ENCODE data around the gene TAF1B.

The TAF1B gene

GRCh38 chr2:9944330-9944758 is 101.1 kb downstream of the TAF1B start:
- no peak for DNase-seq

GRCh38 chr2:9945596-9945995 is 102.3 kb downstream of the TAF1B start:
- DNase-seq = no peak

GRCh38 chr2:9946076-9946475 is 102.8 kb downstream of the TAF1B start:
- DNase-seq = no peak

DNA sequence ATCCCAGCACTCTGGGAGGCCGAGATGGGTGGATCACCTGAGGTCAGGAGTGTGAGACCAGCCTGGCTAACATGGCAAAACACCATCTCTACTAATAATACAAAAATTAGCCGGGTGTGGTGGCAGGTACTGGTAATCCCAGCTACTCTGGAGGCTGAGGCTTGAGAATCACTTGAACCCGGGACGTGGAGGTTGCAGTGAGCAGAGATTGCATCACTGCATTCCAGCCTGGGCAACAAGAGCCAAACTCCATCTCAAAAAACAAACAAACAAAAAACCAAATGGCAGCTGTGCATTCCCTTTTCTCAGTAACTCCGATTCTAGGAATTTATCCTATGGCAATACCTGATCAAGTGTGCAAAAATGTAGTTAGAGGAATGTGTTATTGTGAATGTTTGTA is 103.5 kb downstream of the TAF1B start:
- no peak for DNase-seq

DNA sequence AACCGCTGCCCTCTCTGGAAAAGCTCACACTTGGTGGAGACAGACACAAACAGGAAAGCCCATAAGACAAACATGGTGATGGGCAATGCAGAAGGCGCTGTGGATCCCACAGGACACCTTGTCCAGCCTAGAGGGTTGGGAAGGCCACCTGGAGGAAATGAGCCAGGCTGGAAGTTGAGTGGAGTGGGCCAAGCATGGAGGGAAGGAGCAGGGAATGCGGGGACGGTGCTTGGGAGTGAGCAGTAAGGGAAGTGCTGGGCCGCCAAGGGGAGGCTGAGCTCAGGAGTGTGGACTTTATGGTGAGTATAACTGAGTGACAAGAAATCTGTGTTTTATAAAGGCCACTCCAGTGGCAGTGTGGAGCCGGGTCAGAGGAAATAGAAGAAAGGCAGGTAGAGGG is 105.4 kb downstream of the TAF1B start:
- DNase-seq = no peak

DNA sequence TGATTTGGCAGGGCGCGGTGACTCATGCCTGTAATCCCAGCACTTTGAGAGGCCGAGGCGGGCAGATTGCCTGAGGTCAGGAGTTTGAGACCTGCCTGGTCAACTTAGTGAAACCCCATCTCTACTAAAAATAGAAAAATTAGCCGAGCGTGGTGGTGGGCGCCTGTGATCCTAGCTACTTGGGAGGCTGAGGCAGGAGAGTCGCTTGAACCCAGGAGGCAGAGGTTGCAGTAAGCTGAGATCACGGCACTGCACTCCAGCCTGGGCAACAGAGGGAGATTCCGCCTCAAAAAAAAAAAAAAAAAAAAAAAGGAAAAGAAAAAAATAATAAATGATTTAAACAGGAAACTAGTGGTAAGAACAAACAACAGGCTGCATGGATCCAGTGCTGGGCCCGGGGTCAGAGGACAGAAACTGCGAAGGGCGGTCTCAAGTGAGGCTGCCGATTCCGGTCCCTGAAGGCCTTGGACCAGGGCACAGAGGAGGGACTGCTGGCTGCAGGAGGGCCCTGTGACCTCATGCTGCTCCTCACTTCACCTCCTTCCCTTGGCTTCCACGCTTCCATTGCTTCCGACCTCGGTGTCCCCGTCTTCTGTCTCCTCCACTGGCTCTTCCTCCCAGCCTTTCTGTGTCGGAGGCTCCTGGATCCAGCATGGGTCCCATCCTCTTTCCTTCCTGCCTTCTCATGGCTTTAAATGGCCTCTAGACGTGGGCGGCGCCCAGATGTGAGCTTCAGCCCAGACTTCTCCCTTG is 106.1 kb downstream of the TAF1B start:
- no peak for DNase-seq

- DNase-seq = no peak
Measured at GRCh38 chr2:9949992-9950520, 106.8 kb downstream of the TAF1B start.

DNA sequence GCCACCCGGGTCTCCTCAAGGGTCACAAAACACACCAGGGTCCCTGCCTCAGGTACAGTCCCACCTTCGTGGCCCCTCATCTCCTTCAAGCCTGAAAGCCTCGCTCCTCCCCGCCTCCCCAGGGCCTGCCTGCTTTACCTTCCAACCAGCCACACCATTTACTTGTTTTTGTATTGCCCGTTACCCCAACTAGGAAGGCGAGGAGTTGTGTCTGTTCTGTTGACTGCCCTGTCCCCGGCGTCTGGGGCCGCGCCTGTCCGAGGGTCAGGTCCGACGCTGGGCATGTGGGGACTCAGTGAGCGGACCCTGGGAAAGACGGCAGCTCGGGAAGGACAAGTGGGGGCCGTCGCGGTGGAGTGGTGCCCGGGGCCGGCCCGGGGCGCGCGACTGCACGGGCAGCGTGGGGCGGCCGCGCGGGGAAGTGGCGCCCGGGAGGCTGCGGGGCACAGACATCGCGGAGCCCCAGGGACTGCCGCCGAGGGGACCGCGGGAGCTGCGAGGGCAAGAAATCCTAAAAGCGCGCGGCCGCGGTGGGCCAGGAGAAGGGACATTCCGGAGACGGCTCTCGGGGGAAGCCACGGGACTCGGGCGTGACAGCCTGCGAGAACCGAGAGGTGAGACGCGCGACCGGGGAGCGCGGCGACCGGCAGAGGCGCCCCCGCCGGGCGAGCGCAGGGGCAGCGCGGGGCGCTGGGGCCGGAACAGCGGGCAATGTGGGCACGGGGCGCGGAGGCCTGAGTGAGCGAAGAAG is 107.4 kb downstream of the TAF1B start:
- no peak for DNase-seq

DNA sequence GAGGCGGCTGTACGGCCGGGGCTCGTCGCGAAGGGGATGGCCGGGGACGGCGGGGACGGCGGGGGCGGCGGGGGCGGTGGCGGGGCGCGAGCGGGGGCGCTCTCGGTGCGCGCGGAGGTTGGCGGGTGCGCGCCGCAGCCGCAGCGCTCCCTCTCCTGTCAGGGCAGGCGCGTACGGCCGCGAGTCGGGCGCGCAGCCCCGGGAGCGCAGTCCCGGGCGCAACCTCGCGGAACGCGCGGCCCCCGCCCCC is 107.9 kb downstream of the TAF1B start:
- DNase-seq = no peak

DNA sequence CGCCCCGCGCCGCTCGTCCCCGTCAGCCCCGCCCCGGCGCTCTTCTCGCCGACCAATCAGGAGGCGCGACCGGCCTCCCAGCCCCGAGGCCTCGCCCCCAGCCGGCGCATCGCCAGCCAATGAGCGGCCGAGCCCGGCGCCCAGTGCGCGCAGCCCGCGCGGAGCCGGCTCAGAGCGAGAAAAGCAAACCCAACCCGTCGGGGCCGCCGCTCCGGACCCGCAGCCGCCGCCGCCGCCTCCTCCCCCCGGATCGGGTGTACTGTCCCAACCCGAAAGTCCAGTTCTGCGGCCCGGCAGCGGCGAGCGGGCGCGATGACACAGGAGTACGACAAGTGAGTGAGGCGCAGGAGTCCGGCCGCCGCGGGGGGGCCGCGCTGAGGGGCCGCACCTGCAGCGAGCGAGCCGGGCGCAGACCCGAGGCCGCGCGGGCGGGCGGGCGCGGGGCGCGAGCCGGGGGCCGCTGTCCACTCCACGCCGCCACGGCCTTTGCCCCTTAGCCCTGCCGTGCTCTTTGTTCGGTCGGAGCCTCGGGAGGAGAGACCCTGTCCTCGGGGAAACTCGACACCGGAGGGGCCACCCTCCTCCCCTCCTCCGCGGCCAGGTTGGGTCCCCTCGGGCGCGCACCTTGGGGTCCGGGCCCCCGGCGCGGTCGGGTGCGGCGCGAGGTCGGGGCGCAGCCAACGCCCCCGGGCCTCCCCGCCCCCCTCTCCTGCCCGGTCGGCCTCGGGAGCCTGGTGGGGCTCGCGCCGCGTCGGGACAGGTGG is 108.4 kb downstream of the TAF1B start, which contains the start of gene GRHL1:
Gene GRHL1, plus strand, starts transcription at position 172 of the 764 bp plus-strand sequence. Its CDS starts 141 bp downstream, at position 313.
- DNase-seq = peak; percentile 94

- DNase-seq = no peak
Measured at GRCh38 chr2:9952286-9952737, 109.0 kb downstream of the TAF1B start.

DNA sequence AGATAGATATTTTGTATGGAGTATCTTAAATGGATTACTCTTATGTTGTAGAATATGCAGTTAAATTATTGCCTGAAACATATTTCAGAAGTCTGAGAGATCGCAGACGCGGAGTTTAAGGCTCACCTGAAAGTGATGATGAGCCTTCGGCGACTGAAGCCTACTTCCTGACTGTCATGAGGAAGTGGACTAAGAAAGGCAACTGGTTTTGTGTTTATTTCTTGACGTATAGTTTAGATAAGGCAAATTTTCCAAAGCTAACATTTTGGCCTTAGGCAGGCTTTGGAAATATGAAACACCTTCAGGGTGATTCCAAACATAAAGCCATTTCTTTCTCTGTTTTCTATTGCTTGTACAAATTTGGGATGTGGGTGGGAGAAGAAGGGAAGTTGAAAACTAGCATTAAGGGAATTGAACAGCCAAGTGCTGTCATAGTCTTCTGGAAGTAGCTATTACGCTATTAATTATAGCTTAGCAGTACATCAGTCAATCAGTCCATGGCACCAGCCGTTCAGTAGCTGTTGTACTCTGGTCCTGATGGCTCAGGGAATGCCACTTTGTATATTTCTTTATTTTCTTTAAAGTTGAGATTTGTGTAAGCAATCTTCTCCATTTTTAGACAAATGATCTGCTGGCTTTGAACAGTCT is 109.7 kb downstream of the TAF1B start:
- DNase-seq = no peak

DNA sequence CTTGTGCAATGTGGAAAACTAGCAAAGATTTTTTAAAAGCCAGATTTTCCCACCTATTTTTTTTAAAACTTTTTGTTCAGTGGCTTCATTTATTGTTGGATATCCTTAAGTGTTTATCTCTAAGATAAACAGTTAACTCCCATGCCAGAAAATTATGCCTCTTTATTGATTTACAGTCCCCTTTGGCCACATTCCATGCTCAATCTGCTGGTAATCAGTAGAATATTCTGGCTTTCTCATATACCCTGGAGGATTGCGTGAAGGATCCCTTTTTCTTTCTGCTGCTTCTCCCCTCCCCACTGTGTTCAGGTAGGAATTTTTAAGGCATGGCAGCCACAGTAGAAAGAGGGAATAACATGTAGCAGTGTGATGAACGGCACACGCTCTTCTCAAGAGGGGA is 110.9 kb downstream of the TAF1B start:
- DNase-seq = no peak

DNA sequence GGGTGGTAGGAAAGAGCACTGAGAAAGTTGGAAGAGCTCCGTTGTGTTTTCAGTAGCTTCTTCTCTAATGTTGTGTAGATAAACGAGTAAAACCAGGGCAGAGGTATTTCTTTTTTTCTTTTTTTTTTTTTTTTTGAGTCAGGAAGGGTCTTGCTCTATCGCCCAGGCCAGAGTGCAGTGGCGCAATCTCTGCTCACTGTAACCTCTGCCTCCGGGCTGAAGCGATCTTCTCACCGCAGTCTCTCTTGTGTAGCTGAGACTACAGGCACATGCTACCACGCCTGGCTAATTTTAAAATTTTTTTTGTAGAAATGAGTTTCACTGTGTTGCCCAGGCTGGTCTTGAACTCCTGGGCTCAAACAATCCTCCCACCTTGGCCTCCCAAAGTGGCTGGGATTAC is 114.8 kb downstream of the TAF1B start:
- DNase-seq = no peak

DNA sequence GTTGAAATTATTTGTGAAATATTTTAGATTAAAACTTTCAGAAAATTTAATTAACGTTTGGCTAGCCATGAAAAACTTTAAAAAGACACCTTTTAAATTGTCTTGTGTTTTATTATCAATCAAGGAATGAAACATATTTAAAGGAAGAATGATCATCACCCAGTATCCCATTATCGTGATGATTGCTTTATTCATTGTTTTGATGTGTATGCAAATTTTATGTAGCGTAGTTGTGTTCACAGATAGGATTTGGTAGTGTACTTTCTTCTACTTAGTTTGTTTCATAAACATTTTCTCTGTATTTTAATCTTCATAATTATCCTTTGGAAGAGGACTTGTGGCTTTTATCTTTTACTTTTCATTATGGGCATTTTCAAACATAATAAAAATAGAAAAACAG is 116.0 kb downstream of the TAF1B start:
- no peak for DNase-seq

DNA sequence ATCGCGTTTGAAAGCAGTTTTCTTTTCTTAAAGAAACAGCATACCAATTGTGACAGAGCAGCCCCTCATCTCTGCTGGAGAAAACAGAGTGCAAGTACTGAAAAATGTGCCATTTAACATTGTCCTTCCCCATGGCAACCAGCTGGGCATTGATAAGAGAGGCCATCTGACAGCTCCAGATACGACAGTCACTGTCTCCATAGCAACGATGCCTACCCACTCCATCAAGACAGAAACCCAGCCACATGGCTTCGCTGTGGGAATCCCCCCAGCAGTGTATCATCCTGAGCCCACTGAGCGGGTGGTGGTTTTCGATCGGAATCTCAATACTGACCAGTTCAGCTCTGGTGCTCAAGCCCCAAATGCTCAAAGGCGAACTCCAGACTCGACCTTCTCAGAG is 117.7 kb downstream of the TAF1B start:
- DNase-seq = no peak

- no peak for DNase-seq
Measured at GRCh38 chr2:9964334-9964980, 121.2 kb downstream of the TAF1B start.

DNA sequence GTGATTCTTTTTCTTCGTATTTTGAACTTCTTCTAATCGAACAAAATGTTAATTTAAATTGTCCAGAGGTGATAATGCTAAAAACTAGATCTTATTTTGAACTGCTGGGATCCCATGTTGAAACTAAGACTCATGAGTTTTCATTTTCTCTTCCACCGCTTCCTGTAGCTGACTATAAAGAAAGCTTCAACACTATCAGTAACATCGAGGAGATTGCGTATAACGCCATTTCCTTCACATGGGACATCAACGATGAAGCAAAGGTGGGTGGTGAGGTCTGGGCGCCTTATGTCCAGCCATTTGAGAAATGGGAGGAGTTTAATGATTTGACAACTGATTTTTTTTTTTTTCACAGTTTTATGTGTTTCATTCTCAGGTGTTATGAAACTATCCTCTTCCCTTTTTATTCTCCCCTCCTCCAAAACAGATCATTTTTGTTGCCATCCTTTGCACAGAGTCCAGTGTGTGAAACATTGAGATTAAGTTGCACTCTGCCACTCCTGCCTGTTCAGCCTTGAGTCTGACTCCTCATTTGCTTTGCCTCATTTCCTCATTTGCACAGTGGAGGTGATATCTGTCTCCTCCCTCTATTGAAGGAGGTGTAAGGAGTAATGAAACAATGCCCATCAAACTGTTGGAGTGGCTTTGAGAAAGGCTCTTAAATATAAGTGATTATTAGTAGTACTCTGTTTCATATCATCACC is 122.0 kb downstream of the TAF1B start:
- no peak for DNase-seq

DNA sequence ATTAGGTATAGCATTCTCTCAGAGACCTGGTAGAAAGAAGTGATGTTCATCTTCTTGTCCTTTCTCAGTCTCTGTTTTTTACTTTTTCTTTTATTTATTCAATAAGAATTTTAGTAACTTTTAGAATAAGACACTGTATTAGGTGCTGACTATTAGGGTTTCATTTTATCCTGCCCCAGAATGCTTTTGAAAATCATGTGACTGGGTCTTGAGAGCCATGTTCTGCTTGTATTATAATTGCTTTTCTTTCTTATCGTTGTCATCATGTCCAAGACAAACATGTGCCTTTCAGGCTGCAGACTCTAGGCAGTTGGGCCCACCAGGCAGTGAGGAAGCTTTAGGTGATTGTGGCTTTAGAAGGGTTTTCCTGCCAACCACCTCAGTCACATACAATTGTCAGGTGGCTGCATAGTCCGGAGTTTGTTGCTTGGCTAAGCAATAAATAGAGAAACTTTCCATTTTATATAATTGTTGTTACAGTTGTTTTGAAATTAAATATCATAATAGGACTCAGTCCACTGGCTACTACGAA is 123.3 kb downstream of the TAF1B start:
- DNase-seq = no peak

DNA sequence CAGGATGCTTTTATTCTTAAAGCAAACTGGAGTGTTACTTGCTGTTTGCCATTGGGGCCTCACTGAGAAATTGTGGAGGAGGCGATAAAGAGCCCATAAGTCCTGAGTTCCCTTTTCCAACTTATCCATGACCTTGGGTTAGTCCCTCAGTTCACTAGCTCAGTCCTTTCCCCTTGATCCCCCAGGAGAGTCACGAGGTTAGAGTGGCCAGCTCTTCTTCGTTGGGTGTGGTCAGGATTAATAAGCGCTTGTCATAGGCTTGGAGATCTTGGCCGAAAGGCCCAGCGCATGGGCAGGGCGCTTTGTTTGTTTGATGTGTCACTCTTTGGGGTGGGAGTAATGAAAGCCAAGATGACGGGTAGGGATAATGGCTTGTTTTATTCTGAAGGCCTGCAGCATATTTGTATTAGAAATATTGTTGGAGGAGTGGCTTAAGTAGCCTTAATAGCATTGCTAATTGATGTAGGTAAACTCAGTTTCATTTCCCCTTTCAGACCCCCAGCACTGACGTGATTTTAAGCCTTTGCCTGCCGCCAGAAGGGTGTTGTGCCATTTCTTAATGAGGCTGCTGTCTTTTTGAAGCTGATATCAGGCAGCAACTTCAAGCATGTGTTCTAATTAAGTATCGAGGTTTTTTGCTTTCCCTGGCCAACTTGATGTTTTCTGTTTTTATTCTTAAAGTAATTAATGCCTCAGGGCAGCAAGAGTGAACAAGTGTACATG is 123.9 kb downstream of the TAF1B start:
- no peak for DNase-seq
